GM15510 (cell line): ENCODE data around the gene RARG.

Experiments
- POLR2A ChIP-seq: IDR thresholded peaks from 3 replicates; pipeline ENCODE4 v1.6.1; 2011; ENCODE audit warnings: borderline replicate concordance; ENCODE audit not compliant: insufficient read length; ENCODE audit errors: extremely low read depth

Gene RARG

DNA sequence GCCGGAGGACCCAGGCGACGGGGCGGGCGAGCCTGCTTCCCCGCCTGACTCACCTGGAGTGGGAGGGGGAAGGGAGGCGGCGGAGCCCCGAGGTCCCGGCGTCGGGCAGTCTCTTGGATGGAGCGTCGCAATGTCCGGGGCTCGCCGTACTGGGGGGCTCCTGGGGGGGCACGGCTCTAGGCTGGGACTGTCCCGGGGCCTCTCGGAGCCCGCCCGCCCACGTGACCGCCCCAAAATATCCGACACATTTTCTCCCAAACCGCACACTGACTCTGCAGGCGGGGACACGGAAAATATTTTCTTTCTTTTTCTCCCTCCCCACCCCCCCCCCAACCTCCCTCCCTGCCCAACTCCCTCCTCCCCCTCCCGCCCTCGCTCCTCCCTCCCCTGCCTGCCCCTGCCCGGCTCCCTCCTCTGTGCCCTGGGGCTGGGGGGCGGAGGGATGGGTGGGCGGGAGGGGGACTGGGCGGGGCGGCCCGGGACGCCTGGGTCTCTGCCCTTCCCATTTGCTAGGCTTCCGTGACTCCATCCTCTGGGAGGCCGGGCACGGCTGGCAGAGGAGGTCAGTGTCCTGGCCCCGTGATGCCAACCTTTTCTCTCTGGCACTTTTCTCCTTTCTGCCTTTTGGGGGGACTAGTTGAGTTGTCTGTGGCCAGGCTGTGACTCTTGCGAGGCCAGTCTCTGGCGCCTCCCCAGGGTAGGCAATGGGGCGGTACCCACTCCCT, at the start of gene RARG:
Gene RARG (minus strand): TSS at position 289 of the 725 bp plus-strand sequence. CDS start 4,664 bp downstream, outside the sequence.
- TF ChIP-seq POLR2A, result no peak

DNA sequence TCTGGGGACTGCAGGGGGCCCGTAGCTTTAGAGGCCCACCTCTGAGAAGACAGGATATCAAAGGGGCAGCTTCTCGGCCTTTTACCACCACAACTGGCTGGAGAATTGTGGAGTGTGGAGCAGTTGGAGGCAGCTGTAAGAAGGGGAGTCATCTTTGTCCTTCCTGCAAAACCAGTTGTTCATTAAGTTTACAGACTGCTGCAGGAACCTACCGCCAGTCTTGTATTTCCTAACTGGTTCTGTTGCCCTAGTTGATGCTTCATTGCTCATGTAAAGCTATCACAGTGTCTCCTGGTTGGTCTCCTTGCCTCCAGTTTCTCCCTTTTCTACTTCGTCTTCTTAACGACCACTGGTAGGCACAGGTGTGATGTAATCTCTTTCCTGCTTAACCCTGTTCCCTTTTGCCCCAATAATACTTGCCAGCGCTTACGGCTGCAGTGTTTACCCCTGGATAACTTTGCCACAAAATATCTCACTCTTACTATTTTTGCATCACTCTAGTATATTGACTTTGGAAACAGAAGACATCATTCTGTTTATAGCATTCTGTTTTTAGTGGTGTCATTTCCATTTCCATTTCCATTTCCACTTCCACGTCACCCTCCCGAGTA, 48.0 kb upstream of the RARG start:
- no peak for TF ChIP-seq POLR2A

DNA sequence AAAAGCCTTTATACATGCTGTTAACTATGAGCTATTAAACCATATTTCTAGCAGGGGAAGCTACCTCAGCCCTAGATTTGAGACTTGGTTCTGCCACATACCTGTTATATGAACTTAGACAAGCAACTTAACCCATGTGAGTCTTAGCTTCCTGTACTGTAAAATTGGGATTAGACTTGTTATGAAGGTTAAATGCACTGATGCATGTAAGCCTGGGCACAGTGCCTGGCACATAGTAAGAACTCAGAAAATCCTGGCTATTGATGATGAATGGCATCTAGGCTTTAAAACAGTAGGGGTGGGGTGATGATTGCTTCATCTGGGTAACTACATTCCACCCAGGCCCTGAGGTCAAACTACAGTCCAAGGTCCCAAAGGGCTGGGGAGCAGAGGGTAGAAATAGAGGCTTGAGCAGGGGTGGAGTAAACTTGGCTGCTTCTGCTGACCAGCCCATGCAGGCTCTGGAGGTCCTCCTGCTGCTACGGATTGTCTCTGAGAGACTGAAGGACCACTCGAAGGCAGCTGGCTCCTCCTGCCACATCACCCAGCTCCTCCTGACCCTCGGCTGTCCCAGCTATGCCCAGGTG, 47.4 kb upstream of the RARG start:
- no peak for TF ChIP-seq POLR2A

DNA sequence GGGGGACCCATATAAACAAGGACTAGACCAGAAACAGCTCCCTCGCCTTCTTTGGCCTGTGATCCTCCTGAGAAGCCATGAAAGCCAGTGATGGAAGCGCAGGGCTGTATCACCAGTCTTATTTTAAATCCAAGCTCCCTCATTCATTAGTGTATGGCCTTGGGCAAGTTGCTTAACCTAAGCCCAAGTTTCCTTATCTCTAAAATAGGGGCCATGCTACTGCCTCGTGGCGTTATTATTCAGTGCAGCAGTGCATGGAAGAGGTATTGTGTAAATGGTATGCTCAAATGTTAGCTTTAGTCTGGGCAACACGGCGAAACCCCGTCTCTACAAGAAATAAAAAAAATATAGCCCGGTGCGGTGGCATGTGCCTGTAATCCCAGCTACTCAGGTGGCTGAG, 46.0 kb upstream of the RARG start:
- TF ChIP-seq POLR2A, result no peak

DNA sequence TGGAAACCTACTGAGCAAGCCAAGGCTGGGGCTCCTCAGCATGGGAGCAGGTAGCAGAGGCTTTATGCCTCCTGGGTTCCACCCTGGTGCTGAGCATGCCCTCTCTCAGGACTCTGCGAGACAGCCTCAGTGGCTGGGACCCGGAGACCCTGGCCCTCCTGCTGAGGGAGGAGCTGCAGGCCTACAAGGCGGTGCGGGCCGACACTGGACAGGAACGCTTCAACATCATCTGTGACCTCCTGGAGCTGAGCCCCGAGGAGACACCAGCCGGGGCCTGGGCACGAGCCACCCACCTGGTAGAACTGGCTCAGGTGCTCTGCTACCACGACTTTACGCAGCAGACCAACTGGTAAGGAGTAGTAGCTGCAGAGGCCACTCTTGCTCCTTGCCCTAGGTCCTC, 44.5 kb upstream of the RARG start:
- no peak for TF ChIP-seq POLR2A

DNA sequence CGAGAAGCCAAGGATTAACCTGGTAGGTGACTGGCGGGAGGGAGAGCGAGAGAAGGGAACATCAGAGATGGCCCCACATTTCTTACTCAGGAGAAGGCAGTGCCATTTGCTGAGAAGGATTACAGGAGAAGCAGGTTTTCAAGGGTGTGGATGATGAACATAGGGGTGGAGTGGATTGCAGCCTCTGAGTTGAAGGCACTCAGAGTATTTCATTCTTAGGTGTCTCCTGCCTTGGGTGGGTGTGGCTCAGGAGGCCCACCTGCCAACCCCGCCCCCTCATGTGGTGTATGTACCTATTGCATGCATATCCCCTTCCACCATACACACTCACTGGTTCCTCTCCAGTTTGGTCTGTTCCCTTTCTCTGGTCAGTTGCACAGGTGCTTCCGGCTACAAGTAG, 42.4 kb upstream of the RARG start:
- no peak for TF ChIP-seq POLR2A

DNA sequence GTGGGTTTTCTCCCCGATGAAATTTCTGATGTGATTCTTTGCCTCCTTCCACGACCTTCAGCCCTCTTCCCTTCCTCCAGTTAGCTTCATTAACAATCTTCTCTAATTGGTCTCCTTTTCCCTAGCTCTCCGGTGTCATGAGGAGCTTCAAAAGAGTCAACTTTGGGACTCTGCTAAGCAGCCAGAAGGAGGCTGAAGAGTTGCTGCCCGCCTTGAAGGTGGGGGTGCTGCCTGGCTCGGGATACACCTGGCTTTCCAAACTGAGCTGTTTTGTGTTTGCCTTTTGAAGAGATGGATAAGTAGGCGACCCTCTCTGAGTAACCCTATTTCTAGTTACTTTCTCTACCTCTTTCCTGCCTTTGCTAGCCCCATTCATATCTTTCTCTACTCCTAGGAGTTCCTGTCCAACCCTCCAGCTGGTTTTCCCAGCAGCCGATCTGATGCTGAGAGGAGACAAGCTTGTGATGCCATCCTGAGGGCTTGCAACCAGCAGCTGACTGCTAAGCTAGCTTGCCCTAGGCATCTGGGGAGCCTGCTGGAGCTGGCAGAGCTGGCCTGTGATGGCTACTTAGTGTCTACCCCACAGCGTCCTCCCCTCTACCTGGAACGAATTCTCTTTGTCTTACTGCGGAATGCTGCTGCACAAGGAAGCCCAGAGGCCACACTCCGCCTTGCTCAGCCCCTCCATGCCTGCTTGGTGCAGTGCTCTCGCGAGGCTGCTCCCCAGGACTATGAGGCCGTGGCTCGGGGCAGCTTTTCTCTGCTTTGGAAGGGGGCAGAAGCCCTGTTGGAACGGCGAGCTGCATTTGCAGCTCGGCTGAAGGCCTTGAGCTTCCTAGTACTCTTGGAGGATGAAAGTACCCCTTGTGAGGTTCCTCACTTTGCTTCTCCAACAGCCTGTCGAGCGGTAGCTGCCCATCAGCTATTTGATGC, 36.9 kb upstream of the RARG start:
- no peak for TF ChIP-seq POLR2A

DNA sequence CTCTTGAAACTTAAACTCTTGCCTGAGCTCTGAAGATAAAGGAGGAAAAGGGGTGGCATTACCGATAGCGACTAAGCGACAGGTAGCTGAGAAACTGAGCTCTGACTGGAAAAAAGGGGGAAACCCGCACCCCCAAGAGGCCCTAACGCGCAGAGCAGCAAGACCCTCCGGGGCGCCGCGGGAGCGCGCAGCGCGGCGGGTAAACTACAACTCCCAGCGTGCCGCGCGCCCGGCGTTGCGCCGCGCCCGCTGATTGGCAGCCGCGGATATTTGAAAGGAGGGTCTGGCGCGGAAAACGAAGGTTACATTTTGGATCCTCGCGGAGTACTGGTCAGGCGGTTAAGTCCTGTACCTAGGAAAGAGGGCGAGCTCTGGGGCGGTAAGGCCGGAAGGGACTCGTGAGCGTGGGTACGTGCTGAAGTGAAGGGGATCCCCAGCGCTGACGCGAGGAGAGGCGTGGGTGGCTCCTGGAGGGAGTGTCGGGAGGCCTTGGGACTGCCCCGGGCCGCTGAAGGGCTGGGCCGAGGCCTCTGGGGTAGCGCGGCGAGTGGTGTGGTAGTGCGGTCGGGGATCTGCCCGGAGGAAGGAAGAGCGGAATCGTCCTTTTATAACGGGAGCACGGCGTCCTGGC, 36.1 kb upstream of the RARG start, which contains the start of gene ESPL1:
Gene ESPL1 (plus strand): TSS at position 301 of the 631 bp plus-strand sequence. CDS start 468 bp downstream, outside the sequence.
- peak; percentile 49 for TF ChIP-seq POLR2A

DNA sequence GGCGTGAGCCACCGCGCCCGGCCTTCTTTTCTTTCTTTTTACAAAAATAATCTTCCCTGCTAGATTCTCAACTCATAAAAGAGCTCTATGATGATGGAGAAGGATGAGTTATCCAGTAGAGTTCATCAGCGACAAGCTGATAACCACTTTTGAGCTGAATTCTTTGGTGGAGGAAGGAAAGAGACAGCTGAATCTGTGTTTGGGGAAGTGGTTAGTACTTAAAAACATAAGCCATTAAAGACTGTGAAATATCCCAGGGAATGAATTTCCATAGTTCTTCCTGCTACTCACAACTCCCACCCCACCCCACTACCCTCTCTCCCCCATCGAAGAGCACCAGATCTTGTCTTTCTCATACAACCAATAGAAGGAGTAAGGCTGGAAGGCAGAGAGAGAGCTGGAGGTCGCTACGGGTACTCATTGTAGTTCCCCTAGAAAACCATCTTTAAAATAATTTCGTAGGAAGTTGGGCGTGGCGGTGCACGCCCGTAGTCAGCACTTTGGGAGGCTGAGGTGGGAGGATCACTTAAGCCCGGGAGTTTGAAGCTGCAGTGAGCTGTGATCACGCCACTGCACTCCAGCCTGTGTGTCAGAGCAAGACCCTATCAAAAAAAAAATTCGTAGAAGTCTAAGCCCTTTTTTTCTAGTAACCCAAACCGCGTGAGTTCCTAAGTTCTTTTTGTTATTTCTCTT, 35.4 kb upstream of the RARG start:
- no peak for TF ChIP-seq POLR2A

DNA sequence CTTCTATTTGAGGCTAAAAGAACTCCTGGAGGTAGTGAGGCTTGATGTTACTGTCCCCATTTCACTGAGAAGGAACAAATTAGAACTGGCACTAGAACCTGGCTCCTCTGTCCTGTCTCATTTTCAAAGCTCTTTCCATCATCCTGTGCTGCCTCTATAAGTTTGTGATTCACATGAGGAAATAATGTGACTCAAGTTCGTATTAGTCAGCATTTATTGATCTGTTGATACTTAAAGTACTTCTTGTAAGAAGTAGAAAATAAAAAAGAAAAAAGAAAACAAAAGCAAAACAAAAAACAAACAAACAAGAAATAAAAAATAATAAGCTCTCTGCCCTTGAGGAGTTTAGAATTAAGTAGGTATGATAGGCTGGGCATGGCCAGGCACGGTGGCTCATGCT, 33.8 kb upstream of the RARG start:
- TF ChIP-seq POLR2A, result no peak

DNA sequence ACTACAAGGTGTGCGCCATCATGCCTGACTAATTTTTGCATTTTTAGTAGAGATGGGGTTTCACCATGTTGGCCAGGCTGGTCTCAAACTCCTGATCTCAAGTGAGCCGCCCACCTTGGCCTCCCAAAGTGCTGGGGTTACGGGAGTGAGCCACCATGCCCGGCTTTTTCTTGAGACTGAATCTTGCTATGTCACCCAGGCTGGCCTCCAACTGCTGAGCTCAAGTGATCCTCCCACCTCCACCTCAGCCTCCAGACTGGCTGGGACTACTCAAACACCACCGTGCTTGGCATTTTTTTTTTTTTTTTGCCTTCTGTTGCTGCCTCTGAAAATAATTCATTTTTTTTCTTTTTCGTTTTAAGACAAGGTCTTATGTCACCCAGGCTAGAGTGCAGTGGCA, 27.9 kb upstream of the RARG start:
- no peak for TF ChIP-seq POLR2A

DNA sequence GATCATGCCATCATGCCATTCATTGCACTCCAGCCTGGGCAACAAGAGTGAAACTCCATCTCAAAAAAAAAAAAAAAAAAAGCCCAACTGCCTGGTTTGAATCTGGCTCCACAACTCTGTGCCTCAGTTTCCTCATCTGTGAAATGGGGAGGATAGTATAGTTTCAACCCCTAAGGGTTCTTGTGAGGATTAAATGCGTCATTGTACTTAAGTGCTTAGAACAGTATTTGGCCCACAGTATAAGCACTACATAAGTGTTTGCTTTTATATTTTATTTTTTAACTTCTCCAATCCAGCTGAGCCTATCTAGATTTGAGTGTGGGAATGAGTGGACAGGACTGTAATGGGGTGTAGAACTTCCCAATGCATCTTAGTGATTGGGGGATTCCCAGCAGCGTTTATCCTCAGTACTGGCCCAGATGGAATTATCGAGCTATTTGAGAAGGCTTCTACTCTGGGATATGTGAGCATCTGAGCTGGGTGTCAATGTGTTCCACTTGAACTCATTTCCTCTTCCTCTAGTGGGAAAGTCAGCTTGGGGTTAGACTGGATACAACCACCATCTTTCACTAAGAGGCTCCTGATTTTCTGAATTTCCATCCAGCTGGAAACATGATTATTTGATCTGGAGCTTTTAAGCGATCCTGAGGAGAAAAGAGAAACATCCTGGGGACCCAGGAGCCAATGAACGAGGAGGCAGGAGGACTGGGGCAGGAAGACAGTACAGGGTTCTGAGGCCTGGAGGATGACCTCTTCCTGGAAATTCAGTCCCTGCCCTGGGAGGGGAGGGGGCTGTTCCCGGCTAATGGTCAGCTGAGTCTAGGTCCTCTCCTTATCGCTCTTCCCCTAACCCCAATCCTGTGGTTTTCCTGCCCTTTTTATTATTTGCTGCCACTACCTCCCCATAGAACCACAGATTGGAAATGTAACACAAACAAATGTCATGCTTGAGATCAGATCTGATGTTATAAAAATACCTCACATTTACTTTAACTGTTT, 26.8 kb upstream of the RARG start:
- TF ChIP-seq POLR2A, result no peak

DNA sequence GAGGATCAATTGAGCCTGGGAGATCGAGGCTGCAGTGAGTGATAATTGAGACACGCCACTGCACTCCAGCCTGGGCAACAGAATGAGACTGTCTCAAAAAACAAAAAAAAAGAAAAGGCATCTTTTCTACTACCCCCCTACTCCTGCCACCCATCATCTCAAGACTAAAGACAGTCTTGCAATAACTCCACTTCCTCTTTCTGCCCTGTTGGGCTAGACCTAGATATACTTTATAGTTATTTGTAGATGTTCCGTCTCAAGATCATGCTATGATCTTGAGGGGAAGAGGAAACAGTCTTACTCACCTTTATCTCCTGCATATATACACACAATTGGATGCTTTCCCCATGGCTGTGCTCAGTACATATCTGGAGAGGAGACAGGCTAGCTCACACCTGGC, 24.0 kb upstream of the RARG start:
- no peak for TF ChIP-seq POLR2A
